Measurements from ENCODE around the gene NEK10.

The NEK10 gene

DNA sequence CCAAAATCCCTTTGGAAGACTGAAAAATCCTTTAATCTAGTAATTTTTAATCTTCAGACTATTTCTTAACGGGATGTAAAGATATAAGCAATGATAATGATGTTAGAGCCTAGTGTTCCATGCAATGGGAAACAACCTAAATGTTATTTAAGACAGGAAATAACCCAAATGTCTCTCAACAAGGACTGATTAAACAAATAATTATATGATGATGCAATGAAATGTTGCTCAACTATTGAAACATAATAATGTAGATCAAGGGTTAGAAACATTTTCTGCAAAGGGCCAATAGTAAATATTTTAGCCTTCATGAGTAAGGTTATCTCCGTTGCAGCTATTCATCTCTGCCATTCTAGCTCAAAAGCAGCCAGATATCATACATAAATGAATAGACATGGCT is 275.4 kb downstream of the NEK10 start:
- no peak for DNase-seq

DNA sequence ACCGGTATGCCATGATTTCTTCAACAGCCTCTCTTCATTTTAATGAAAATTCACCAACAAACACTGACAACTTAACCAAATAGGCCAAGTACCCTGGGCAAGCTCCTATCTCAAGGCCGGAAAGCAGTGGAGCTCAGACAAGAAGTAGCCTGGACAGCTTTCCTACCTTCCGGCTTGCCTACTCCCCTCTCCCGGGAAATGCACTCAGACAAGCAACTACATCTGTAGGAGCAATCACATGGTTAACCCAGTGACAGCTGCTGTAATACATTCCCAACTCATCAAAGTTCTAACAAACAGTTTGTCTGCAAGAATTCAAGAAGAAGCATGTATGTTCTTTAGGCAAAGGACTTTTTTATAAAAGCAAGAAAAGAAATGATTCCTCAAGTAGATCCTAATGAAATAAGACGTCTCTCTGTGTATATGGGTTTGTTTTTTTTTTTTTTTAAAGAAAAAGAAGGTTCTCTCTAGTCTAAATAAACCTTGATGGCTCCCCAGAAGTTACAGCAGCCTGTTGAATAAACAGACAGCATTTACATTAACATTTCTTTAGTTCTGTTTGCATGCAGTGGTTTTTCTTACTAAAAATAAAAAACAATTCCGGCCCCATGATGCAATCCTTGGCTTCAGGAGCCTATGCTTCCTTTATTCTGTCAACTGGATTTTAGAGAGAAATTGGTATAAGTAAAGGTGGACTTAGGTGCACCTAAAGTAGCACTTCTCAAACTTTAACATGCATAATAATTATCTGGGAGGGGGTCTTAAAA is 278.7 kb downstream of the NEK10 start:
- no peak for DNase-seq

DNA sequence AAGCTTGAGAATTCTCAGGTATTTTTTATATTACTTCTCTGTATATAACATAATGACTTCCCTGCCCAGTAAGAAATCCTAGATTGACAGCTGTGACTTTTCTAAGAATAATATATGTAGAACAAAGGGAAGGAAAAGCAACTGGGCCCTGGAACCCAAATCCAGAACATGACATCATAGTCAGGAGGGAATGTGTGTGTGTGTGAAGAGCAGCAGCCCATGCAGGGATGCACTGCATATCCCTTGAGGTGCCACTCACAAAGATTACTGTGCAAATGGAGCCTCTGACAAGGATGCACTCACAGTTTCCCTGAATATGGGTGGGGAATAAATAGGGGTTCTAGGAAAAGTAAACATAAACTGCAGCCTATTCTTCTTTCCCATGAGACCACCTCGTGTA is 279.5 kb downstream of the NEK10 start:
- DNase-seq: no peak

DNA sequence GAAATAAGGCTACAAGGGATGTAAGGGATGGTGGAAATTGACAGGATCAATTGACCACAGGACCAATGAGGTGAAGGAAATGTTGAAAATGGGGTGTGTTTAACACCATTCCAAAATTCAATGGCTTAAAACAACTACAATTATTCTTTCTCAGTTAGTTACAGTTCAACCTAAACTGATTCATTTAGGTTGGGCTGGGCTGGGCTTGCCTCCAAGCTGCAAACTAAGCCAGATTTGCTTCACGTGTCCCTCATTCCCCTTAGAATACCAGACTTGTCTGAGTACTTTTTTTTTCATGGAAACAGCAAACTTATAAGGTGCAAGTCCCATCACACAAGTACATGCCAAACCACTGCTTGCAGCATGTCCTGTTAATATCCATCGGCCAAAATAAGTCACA is 280.1 kb downstream of the NEK10 start:
- DNase-seq: no peak

DNA sequence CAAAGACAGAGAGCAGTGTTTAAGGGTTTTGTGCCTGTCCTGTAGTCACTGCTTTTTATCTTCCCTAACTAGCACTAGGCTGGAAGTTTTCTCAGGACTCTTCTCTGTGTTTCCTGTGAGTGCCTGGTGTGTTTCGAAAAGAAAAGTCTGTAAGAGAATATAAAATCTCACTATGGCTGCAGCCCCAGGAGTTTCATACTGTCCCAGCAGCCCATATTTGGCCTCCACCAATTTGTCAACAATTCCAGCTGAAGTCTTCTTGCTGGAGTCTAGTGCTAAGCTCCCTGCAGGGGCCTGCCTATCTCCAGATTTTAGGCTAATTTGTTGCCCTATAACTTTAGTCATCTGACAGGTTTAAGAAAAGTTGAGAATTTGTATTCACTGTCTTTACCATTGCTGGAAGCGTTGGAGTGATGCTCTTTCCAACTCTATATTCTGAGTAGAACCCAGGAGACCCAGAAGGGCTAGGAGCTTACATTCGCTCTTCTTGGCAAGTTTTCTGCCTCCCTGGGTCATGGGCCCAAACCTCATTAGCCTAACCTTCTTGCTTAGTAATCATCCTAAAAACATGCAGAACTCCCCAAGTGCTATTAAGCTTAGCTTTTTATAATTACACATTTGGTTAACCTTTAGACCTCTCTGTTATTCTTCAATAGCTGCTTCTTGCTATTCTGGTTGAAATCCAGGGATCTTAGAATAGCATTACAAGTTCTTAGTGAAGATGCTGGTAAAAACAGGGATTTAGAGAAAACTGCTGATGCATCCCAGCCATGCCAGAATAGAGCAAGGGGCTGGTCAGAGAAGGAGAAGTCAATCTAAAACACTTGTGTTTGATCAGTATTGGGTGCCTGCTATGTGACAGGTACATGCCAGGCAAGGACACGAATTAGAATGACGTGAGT is 283.1 kb downstream of the NEK10 start:
- no peak for DNase-seq

DNA sequence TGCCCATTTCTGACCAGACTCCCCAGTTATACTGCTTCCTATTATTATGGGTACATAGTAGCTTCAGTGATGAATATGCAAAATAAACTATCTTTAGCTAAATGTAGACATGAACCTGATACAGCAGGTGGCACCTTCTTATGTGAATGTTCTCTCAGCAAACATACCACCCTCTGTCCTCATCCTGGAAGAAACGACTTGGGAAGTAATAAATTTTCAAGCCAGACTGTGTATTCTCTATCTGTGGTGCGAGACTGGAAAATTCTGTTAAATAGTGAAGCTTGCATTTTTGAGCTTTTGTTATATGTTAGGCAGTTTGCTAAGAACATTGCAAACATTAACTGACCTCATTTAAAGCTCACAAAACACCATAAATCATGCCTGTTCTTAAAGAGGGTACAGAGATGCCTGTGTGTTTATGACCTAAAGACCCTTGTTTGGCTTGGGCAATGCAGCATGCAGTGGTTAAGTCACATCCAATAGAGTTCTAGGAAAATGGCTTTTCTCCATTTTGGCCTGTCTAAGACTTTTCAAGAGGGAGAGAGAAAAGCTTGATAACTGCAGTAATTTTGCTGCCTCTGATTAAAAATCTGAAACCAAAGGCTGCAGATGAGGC is 287.1 kb downstream of the NEK10 start:
- no peak for DNase-seq

DNA sequence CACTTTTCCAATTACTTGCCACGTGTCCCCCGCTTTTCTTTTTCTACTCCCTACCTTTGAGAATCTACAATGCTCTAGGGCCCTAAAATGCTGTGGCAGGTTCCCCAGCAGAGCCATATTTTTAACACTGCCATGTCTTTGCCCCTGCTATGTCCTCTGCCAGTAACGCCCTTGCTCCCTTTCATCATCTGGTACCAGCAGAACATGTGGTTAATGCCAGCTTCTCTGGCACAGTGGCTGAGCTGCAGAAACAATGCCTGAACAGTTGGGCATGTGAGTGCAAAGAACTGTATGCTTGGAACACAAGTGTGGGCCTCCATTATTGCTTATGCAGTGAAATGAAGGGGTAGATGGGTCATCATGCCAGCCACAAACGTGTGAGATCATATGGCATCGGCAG is 287.6 kb downstream of the NEK10 start:
- no peak for DNase-seq

DNA sequence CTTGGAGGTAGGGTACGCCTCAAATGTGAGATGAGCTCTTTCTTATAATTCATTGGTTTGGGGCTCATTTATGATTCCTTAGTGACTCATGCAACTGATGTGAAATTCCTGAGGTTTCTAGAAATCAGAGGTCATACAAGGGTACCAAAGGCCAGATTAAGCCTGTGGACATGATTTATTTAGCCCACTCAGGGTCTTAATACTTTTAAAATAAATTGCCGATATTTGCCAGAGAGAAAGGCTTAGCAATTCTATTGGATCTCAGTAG is 289.0 kb downstream of the NEK10 start:
- no peak for DNase-seq

DNA sequence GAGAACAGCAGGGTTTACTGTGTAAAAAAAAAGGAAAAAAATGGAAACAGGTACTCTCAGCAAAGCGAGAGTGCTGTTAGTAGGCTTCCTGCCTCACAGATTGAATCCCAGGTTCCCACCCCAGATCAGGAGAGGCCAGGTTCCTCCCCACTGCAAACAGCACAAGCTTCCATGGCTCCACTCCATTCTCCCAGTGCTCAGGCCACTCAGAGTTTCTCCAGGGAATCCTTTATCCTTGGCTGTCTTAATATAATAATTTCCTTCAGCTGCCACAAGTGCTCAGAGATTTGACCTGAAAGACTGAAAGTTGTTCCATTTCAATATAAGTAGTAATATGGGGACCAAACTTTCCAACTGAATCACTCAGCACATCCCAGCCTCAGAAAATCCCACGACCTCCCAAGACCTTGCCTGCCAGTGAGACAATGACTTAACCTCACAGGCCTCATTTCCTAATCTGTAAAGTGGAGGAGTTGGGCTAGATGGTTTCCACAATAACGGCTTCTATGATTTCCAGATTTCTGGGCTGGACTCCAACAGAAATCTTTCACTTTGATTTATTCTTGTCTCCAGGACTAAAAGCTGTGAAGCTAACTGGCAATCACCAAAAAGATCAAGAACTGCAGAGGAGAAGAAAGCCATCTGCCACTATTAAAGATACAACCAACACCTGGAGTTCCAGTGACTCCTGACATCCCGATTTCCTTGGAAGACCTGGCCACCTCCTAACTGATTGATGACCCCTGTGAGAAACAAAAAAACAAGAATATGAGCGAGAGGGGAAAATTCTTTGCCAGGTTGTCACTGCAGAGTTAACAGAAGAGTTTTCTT is 289.5 kb downstream of the NEK10 start:
- DNase-seq: no peak

DNA sequence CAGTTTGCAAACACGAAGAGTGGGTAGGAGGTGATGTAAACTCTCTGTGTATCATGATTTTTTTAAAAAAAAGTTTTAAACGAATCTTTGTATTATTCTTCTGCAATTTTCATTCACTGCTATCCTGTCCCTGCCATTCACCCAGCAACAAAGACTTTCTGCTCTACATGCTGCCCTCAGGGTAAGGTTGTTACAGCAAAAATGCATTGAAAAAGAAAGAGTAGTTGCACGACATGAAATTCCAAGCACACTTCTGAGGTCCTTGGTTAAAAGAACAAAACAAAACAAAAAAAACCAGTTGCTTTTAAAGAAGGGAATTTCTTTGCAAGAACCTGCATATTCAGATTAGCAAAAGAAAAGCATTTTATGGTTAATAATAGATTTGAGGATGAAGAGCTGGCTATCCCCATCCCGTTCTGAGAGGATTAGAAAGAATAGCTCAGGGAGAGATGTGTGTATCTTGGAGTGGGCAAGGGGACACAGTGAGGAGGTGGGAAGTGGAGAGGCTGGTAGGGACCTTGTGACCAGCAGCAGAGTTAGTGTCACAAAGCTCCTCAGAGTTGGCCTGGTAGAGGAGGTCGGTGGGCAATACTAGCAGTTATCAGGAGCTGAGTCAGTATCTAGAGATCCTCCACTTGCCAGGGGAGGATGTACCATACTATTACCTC is 290.8 kb downstream of the NEK10 start:
- no peak for DNase-seq

DNA sequence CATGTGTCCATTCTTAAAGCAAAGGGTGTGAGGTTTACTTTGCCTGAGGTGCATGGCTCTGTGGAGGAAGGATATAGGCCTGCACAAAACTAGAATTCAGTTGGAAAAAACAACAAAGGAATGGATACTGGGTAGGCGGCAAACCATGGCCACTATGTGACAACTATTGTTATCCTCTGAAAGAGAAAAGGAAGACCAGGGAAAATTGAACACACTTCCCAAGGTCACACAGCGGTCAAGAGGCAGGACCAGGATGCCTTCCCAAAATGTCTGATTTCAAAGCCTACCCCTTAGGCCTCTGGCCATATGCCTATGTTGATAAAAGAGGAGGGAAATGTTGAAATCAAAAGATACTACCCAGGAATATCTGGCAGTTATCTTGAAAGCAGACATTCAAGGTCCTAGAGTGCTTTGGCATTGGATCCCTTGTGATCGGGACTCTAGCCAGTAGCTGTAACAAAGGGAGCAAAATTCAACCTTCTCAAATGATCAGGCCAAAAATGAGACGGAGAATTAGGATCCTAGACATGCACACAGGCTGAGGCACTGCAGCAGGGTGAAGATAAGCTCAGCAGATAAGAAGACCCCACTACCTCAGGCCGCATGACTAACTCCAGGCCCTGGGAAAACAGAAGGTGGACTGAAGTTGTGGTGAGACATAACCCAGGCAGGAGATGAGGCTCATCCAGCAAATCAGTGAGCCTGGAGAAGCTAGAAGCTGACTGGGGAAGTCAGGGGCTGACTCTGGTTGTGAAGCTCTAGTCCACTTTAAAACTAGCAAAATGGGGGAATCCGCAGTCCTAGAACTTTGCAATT is 292.2 kb downstream of the NEK10 start:
- DNase-seq: no peak

DNA sequence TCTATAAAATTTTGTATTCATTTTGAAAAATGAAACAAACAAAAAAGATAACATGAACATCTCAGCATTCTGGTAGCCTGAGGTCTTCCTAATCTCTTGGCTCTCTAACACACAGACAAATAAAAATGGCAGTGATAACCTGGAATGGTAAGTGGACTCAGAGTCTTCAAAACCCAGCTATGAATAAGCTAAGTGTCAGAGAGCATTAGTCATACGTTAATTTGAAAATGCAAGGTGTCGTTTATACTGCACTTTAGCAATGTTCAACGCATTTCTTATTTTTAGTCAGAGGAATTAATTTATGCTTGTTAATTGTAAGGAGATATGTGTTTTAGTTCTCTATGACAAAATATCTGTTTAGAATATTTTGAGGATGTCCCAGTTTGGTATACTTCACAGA is 294.3 kb downstream of the NEK10 start:
- DNase-seq: no peak

DNA sequence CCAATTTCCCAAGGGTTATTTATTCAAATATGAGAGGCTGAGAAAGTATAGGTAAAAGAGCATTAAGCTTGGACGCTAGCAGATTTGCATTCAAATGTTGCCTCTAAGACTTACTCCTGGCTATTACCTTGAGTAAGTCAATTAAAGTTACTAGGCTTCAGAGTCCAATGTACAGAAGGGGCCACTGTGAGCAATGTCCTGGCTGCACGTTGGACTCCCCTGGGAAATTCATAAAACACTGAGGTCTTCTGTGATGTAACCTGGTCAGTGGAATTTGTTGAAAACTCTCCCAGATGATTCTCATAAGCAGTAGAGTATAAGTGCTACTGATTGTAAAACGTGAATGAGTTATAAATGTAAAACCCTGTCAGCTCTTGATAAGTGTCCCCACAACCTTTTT is 295.3 kb downstream of the NEK10 start:
- no peak for DNase-seq

DNA sequence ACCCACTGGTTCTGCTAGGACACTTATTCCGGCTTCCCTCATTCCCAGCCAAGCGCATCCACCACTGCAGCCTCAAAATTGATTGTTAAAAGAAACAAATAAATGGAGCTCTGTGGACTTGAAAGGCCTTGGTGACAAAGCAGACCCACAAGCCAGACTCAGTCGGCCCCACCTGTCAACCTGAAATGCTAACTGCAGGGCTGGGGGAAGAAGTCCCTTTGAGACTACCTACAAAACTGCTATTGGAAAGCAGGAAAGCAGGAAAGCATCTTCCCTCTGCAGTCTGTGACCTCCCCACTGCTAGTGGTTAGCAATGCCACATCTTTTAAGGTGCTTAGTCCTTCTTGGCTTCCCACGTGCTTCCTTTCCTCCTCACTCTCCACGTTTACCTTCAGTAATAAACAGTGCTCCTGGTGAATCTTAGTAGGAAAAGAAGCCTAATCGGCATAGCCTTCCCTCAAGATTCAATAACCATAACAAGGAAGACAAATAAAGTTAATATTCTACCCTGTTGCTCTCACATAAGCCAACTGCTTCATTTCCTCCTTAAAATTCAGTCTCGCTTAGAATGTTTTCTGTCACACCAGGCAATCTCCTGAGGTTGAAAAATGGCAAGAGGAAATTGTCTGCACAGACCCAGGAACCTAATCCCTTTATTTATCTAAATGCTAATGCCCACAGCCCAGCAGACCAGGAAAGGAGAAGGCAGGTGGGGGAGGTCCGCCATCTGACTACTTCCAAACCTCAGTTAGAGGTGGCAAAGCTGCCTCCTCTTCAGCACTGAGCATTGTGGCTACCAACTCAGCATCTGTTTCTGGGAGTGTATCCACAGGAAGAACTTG is 296.2 kb downstream of the NEK10 start:
- DNase-seq: no peak

DNA sequence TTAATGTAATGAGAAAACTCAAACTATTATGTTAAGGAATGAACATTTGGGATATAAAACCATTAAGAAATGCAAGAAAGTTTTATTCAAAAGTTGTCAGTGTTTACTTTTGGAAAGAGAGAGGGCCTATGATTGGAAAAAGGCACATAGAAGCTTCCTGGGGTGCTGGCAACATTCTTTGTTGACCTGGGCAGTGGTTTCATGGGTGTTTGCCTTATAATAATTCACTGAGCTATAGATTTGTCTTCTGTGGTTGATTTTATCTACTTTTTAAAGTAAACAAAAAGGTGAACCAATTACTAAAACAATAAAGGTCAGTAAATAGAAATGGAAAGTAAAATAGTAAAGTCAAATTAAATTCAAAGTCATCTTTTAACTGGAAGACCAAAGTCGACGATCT is 308.8 kb downstream of the NEK10 start:
- no peak for DNase-seq
